Stimulated activated effector memory CD8-positive, alpha-beta T cell treated with anti-CD3 and anti-CD28 coated beads, Interleukin-12 subunit alpha, Interleukin-12 subunit beta, amount 100 ng/mL, for 72 hours (primary cell): Measurements from ENCODE around the gene TTC34.
"Not testable (repeated sequence)": the region's sequence is repeated elsewhere in the genome, so short reads cannot be mapped to it uniquely, and the experiment has no call there.

ENCODE experiments used
- ATAC-seq: fragments of 150-1000 bp; cut with Tn5 transposase; 2 replicates; pipeline ENCODE4 v1.10.0; 2021
- DNase-seq, 2 donors: peaks; one replicate each; pipeline ENCODE4 v3.0.0; 2021 to 2022; ENCODE audit warnings: low spot score in 2 of 2
- H3K27ac Mint-ChIP-seq: one replicate; pipeline ENCODE4 v1.8.0; 2022; ENCODE audit warnings: mild to moderate bottlenecking, mixed read lengths
- H3K36me3 Mint-ChIP-seq: one replicate; pipeline ENCODE4 v1.8.0; 2022; ENCODE audit warnings: mild to moderate bottlenecking, mixed read lengths
- H3K4me1 Mint-ChIP-seq: one replicate; pipeline ENCODE4 v1.8.0; 2022; ENCODE audit warnings: mixed read lengths
- H3K4me3 Mint-ChIP-seq: one replicate; pipeline ENCODE4 v1.8.0; 2022; ENCODE audit warnings: mild to moderate bottlenecking, mixed read lengths
- H3K9me3 Mint-ChIP-seq: one replicate; pipeline ENCODE4 v1.8.0; 2022; ENCODE audit warnings: mixed read lengths

TTC34 gene

GRCh38 chr1:2750766-2751730, 50.4 kb downstream of the TTC34 start:
- H3K4me1 Mint-ChIP-seq, DNase-seq, H3K27ac Mint-ChIP-seq, H3K36me3 Mint-ChIP-seq, H3K9me3 Mint-ChIP-seq, H3K4me3 Mint-ChIP-seq, ATAC-seq: not testable (repeated sequence)

- ATAC-seq, H3K9me3 Mint-ChIP-seq, H3K27ac Mint-ChIP-seq, DNase-seq, H3K36me3 Mint-ChIP-seq, H3K4me3 Mint-ChIP-seq, H3K4me1 Mint-ChIP-seq: not testable (repeated sequence)
Measured at GRCh38 chr1:2750041-2750680, 51.3 kb downstream of the TTC34 start.

GRCh38 chr1:2748626-2749025, 52.9 kb downstream of the TTC34 start:
- not testable (repeated sequence) for ATAC-seq, H3K36me3 Mint-ChIP-seq, H3K4me3 Mint-ChIP-seq, H3K27ac Mint-ChIP-seq, DNase-seq, H3K9me3 Mint-ChIP-seq, H3K4me1 Mint-ChIP-seq

- not testable (repeated sequence) for ATAC-seq, H3K4me1 Mint-ChIP-seq, DNase-seq, H3K4me3 Mint-ChIP-seq, H3K27ac Mint-ChIP-seq, H3K36me3 Mint-ChIP-seq, H3K9me3 Mint-ChIP-seq
Measured at GRCh38 chr1:2694796-2695195, 106.7 kb downstream of the TTC34 start.

- not testable (repeated sequence) for H3K4me1 Mint-ChIP-seq, H3K9me3 Mint-ChIP-seq, H3K36me3 Mint-ChIP-seq, ATAC-seq, DNase-seq, H3K4me3 Mint-ChIP-seq, H3K27ac Mint-ChIP-seq
Measured at GRCh38 chr1:2690180-2690579, 111.3 kb downstream of the TTC34 start.

GRCh38 chr1:2688336-2688665, 113.2 kb downstream of the TTC34 start:
- H3K27ac Mint-ChIP-seq = not testable (repeated sequence)

GRCh38 chr1:2687638-2688335, 113.7 kb downstream of the TTC34 start:
- H3K4me1 Mint-ChIP-seq, H3K27ac Mint-ChIP-seq, DNase-seq, H3K4me3 Mint-ChIP-seq, ATAC-seq, H3K9me3 Mint-ChIP-seq, H3K36me3 Mint-ChIP-seq: not testable (repeated sequence)

More at GRCh38 chr1:2688336-2688665, 113.2 kb downstream of the TTC34 start:
- DNase-seq, H3K9me3 Mint-ChIP-seq, H3K36me3 Mint-ChIP-seq, H3K4me1 Mint-ChIP-seq, H3K4me3 Mint-ChIP-seq, ATAC-seq: not testable (repeated sequence)

GRCh38 chr1:2687174-2687591, 114.3 kb downstream of the TTC34 start:
- H3K4me3 Mint-ChIP-seq, H3K9me3 Mint-ChIP-seq, H3K27ac Mint-ChIP-seq, DNase-seq, H3K36me3 Mint-ChIP-seq, H3K4me1 Mint-ChIP-seq, ATAC-seq: not testable (repeated sequence)

GRCh38 chr1:2686091-2686863, 115.2 kb downstream of the TTC34 start:
- H3K27ac Mint-ChIP-seq, H3K4me1 Mint-ChIP-seq, H3K9me3 Mint-ChIP-seq, H3K4me3 Mint-ChIP-seq, H3K36me3 Mint-ChIP-seq, DNase-seq, ATAC-seq: not testable (repeated sequence)

- H3K4me3 Mint-ChIP-seq, DNase-seq, ATAC-seq, H3K36me3 Mint-ChIP-seq, H3K27ac Mint-ChIP-seq, H3K4me1 Mint-ChIP-seq, H3K9me3 Mint-ChIP-seq: not testable (repeated sequence)
Measured at GRCh38 chr1:2685671-2686070, 115.8 kb downstream of the TTC34 start.

- H3K9me3 Mint-ChIP-seq, DNase-seq, H3K4me1 Mint-ChIP-seq, H3K27ac Mint-ChIP-seq, ATAC-seq, H3K4me3 Mint-ChIP-seq, H3K36me3 Mint-ChIP-seq: not testable (repeated sequence)
Measured at GRCh38 chr1:2684878-2685277, 116.6 kb downstream of the TTC34 start.

- H3K9me3 Mint-ChIP-seq, H3K4me1 Mint-ChIP-seq, H3K27ac Mint-ChIP-seq, H3K36me3 Mint-ChIP-seq, H3K4me3 Mint-ChIP-seq, ATAC-seq: not testable (repeated sequence)
- peak in 1 of 2 donors; percentile 68 for DNase-seq
Measured at GRCh38 chr1:2684000-2684399, 117.5 kb downstream of the TTC34 start.

GRCh38 chr1:2683321-2683741, 118.2 kb downstream of the TTC34 start:
- not testable (repeated sequence) for H3K9me3 Mint-ChIP-seq, H3K27ac Mint-ChIP-seq, H3K4me1 Mint-ChIP-seq, H3K4me3 Mint-ChIP-seq, H3K36me3 Mint-ChIP-seq, DNase-seq, ATAC-seq

GRCh38 chr1:2682879-2683278, 118.6 kb downstream of the TTC34 start:
- not testable (repeated sequence) for ATAC-seq, DNase-seq, H3K4me3 Mint-ChIP-seq, H3K36me3 Mint-ChIP-seq, H3K27ac Mint-ChIP-seq, H3K9me3 Mint-ChIP-seq, H3K4me1 Mint-ChIP-seq

- ATAC-seq, H3K4me3 Mint-ChIP-seq, H3K36me3 Mint-ChIP-seq, H3K9me3 Mint-ChIP-seq, H3K27ac Mint-ChIP-seq, H3K4me1 Mint-ChIP-seq, DNase-seq: not testable (repeated sequence)
Measured at GRCh38 chr1:2676726-2677125, 124.8 kb downstream of the TTC34 start.
